CD4-positive, alpha-beta T cell treated with Interleukin-12 subunit alpha and Interleukin-12 subunit beta, for 1 hour (primary cell): Measurements from ENCODE around the gene USH2A.
"Not testable (repeated sequence)": the region's sequence is repeated elsewhere in the genome, so short reads cannot be mapped to it uniquely, and the experiment has no call there.

ENCODE experiments used
- DNase-seq: peaks from one replicate; pipeline ENCODE4 v3.0.0-alpha.2; 2020

USH2A gene

GRCh38 chr1:216186141-216186540 lies 237.1 kb downstream of the USH2A start:
- DNase-seq, result no peak

- no peak for DNase-seq
These were observed 239.0 kb downstream of the USH2A start for GRCh38 chr1:216184126-216184680.

- DNase-seq, result no peak
These were observed 239.8 kb downstream of the USH2A start for GRCh38 chr1:216183454-216183853.

GRCh38 chr1:216183007-216183406 lies 240.2 kb downstream of the USH2A start:
- no peak for DNase-seq

- DNase-seq, result no peak
These were observed 241.7 kb downstream of the USH2A start for GRCh38 chr1:216181590-216181989.

GRCh38 chr1:216178281-216178680 lies 245.0 kb downstream of the USH2A start:
- DNase-seq, result no peak

- no peak for DNase-seq
These were observed 246.3 kb downstream of the USH2A start for GRCh38 chr1:216176970-216177369.

GRCh38 chr1:216175714-216176113 lies 247.5 kb downstream of the USH2A start:
- no peak for DNase-seq

- no peak for DNase-seq
These were observed 249.8 kb downstream of the USH2A start for GRCh38 chr1:216173376-216173995.

GRCh38 chr1:216169351-216169750 lies 253.9 kb downstream of the USH2A start:
- no peak for DNase-seq

GRCh38 chr1:216168546-216168945 lies 254.7 kb downstream of the USH2A start:
- DNase-seq, result no peak

GRCh38 chr1:216154063-216154462 lies 269.2 kb downstream of the USH2A start:
- no peak for DNase-seq

GRCh38 chr1:216153130-216153529 lies 270.1 kb downstream of the USH2A start:
- DNase-seq, result no peak

- not testable (repeated sequence) for DNase-seq
These were observed 277.7 kb downstream of the USH2A start for GRCh38 chr1:216145451-216146018.

- no peak for DNase-seq
These were observed 278.4 kb downstream of the USH2A start for GRCh38 chr1:216144661-216145450.

- DNase-seq, result no peak
These were observed 280.3 kb downstream of the USH2A start for GRCh38 chr1:216142921-216143320.

GRCh38 chr1:216140730-216141524 lies 282.3 kb downstream of the USH2A start:
- DNase-seq, result no peak

GRCh38 chr1:216124192-216124781 lies 299.0 kb downstream of the USH2A start:
- DNase-seq, result no peak

GRCh38 chr1:216123446-216124191 lies 299.6 kb downstream of the USH2A start:
- DNase-seq, result no peak

GRCh38 chr1:216119600-216119999 lies 303.6 kb downstream of the USH2A start:
- DNase-seq, result no peak

GRCh38 chr1:216114180-216114579 lies 309.1 kb downstream of the USH2A start:
- DNase-seq, result no peak

- no peak for DNase-seq
These were observed 310.1 kb downstream of the USH2A start for GRCh38 chr1:216113181-216113580.
